Calu3 (cell line): ENCODE data around the gene SLC4A8. TPM values are rescaled to one million over a fixed set of nuclear protein-coding genes. Genes with fewer than 3 reads are reported as not detected.
A peak's percentile ranks its signal among the peaks of the same experiment; 100 is the strongest.

Experiments
- BruUV-seq: library from RNA; stranded (reverse); fragments of 400-500 nt; replicated peaks from 2 replicates; lab custom pipeline; 2021; lab: Mats Ljungman, UMichigan
- CTCF ChIA-PET: fragments of 300-600 bp; sonication (Branson Sonifier 250); formaldehyde crosslinking; loops from one replicate; lab custom pipeline; 2022; ENCODE audit warnings: antibody characterized with exemption; lab: Charles Lee
- DNase-seq: peaks from one replicate; pipeline ENCODE4 v3.0.0; 2022
- H3K27ac Mint-ChIP-seq: one replicate; pipeline ENCODE4 v1.8.0; 2022; ENCODE audit warnings: mixed read lengths; ENCODE audit not compliant: unreplicated experiment
- H3K27me3 Mint-ChIP-seq: one replicate; pipeline ENCODE4 v1.8.0; 2022; ENCODE audit warnings: mixed read lengths; ENCODE audit not compliant: unreplicated experiment
- H3K36me3 Mint-ChIP-seq: one replicate; pipeline ENCODE4 v1.8.0; 2022; ENCODE audit warnings: mild to moderate bottlenecking, moderate library complexity, mixed read lengths; ENCODE audit not compliant: insufficient read depth, unreplicated experiment
- H3K4me1 Mint-ChIP-seq: one replicate; pipeline ENCODE4 v1.8.0; 2022; ENCODE audit warnings: mild to moderate bottlenecking, low read depth, mixed read lengths; ENCODE audit not compliant: unreplicated experiment
- H3K4me3 Mint-ChIP-seq: one replicate; pipeline ENCODE4 v1.8.0; 2022; ENCODE audit warnings: mild to moderate bottlenecking, low read depth, moderate library complexity, mixed read lengths; ENCODE audit not compliant: unreplicated experiment
- H3K9me3 Mint-ChIP-seq: one replicate; pipeline ENCODE4 v1.8.0; 2022; ENCODE audit warnings: low read depth, mixed read lengths; ENCODE audit not compliant: unreplicated experiment
- intact Hi-C: fragments of 100-400 bp; cut with micrococcal nuclease; formaldehyde crosslinking; loops from one replicate; pipeline ENCODE4 v1.10.0; 2022; ENCODE audit not compliant: unreplicated experiment
- total RNA-seq: library from RNA; stranded (reverse); gene quantifications from 2 replicates; pipeline ENCODE4 v1.2.3, GENCODE V29; 2022
- TF ChIP-seq, protein P1 (sequence below): fragments of 200-600 bp; IDR thresholded peaks from one replicate; pipeline ENCODE4 v1.8.0; 2022; ENCODE audit warnings: antibody characterized with exemption; ENCODE audit not compliant: unreplicated experiment

SLC4A8 gene
- total RNA-seq, 1 experiment from 2014 or later = 1.1 TPM

DNA sequence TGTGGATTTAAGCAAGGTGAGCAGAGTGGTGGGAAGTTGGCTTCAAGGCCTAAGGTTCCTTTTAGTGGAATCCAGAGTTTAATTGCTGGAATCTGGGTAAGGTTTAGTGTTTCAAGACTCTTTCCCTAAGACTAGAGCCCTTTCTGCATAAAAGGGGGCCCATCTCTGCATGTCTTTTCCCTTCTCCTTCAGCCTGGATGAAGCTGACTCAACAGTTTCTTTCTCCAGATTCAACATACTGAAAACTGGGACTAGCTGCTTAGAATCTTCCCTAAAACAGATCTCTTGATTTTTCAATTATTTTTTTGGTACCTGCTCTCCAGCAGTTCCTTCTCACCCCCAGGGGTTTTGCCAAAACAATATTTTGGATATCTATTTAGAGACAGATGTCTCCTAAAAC, 34.0 kb downstream of the SLC4A8 start:
- CTCF ChIA-PET = no interaction called here
- H3K9me3 Mint-ChIP-seq = no peaks in the 10 kb centered on the region
- no peak overlapping the region for H3K4me3 Mint-ChIP-seq
- TF ChIP-seq, protein P1, sequence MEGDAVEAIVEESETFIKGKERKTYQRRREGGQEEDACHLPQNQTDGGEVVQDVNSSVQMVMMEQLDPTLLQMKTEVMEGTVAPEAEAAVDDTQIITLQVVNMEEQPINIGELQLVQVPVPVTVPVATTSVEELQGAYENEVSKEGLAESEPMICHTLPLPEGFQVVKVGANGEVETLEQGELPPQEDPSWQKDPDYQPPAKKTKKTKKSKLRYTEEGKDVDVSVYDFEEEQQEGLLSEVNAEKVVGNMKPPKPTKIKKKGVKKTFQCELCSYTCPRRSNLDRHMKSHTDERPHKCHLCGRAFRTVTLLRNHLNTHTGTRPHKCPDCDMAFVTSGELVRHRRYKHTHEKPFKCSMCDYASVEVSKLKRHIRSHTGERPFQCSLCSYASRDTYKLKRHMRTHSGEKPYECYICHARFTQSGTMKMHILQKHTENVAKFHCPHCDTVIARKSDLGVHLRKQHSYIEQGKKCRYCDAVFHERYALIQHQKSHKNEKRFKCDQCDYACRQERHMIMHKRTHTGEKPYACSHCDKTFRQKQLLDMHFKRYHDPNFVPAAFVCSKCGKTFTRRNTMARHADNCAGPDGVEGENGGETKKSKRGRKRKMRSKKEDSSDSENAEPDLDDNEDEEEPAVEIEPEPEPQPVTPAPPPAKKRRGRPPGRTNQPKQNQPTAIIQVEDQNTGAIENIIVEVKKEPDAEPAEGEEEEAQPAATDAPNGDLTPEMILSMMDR = no peak
- H3K4me1 Mint-ChIP-seq = peaks cover 7% of the 10 kb centered on the region
- intact Hi-C loops = no loop called here
- DNase-seq = no peak
- H3K36me3 Mint-ChIP-seq = no peaks in the 10 kb centered on the region
- no TSS peak for BruUV-seq
- no peak overlapping the region for H3K27ac Mint-ChIP-seq
- H3K27me3 Mint-ChIP-seq = peaks cover 5% of the 10 kb centered on the region

DNA sequence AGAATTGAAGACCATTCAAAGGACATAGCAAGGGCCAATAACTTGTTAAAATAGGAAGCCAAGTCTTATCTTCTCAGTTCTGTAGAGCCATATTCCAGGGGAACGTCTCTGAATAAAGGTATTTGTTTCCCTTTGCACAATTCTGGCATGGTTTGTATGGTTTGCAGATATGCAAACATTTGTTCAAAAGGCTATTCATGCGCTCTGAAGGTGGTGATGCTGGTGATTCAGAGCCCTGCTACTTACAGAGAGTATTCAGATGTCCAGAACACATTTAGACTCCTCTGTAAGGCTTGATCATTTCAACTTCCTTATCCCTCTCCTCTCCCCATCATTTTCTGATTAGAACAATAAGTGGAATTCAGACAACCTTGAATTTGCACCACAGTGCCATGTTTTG, 35.9 kb downstream of the SLC4A8 start:
- Mint-ChIP-seq H3K4me3 (no peak overlapping the region), H3K4me1 (no peaks in the 10 kb centered on the region), H3K27ac (no peak overlapping the region), H3K9me3 (no peaks in the 10 kb centered on the region), H3K27me3 (peaks cover 22% of the 10 kb centered on the region), H3K36me3 (no peaks in the 10 kb centered on the region)
- BruUV-seq = no TSS peak
- TF ChIP-seq, protein P1 = no peak
- CTCF ChIA-PET = no interaction called here
- intact Hi-C loops = no loop called here
- peak; percentile 1 for DNase-seq

DNA sequence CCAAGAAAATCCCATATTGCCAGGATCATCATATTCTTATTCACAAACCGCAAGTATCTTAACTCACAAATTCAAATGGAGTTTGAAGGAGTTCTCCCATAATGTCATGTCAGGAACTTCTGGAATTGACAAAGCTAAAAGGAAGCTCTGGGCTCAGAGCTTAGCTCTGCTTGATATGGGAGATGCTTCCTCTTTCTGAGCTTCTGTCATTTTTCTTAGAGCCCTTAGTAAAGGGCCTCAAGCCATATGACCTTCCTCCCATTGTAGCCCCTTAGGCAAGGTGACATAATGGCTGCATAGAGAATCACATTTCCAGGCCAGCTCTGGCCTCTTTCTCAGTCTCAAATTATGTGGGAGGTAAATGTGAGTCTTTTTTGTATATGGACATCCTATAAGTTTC, 40.9 kb downstream of the SLC4A8 start:
- no peak overlapping the region for H3K4me3 Mint-ChIP-seq
- H3K36me3 Mint-ChIP-seq = no peaks in the 10 kb centered on the region
- no peaks in the 10 kb centered on the region for H3K4me1 Mint-ChIP-seq
- no TSS peak for BruUV-seq
- H3K9me3 Mint-ChIP-seq = no peaks in the 10 kb centered on the region
- CTCF ChIA-PET = no interaction called here
- TF ChIP-seq, protein P1 = no peak
- H3K27ac Mint-ChIP-seq = no peak overlapping the region
- H3K27me3 Mint-ChIP-seq = peaks cover 46% of the 10 kb centered on the region
- DNase-seq = no peak
- intact Hi-C loops = no loop called here

DNA sequence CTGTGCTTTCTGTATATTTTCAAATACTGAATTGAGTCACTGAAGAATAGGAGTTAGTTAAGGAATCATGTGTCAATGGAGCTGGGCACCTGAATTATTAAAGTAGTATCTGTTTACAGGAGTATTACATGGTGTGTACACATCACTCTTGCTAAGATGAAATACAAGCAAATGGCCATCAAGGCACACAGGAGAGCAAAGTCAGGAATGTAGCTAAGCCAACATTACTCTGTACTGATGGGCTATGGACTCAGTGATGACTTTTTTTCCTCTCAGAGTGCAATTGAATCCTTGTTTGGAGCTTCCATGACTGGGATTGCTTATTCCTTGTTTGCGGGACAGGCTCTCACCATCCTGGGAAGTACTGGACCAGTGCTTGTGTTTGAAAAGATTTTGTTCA, 45.5 kb downstream of the SLC4A8 start:
- Mint-ChIP-seq H3K36me3 (no peaks in the 10 kb centered on the region), H3K27ac (no peak overlapping the region), H3K9me3 (no peaks in the 10 kb centered on the region), H3K4me3 (no peak overlapping the region), H3K4me1 (no peaks in the 10 kb centered on the region), H3K27me3 (peaks cover 43% of the 10 kb centered on the region)
- CTCF ChIA-PET = no interaction called here
- no TSS peak for BruUV-seq
- intact Hi-C loops = no loop called here
- TF ChIP-seq, protein P1 = no peak
- no peak for DNase-seq
